CD4-positive, alpha-beta T cell treated with Interleukin-2 at 100 ng/mL for 4 hours (primary cell): ENCODE results near the gene TLDC2.

Experiments used
- DNase-seq: peaks from one replicate; pipeline ENCODE4 v3.0.0-alpha.2; 2020; ENCODE audit warnings: low spot score

Gene TLDC2

GRCh38 chr20:36850759-36851158 lies 25.2 kb upstream of the TLDC2 start:
- DNase-seq, result no peak

GRCh38 chr20:36851490-36851889 lies 24.4 kb upstream of the TLDC2 start:
- no peak for DNase-seq

- DNase-seq, result no peak
Measured at GRCh38 chr20:36852187-36852586, 23.8 kb upstream of the TLDC2 start.

GRCh38 chr20:36854348-36855240 lies 21.3 kb upstream of the TLDC2 start:
- no peak for DNase-seq

- no peak for DNase-seq
Measured at GRCh38 chr20:36855241-36855657, 20.7 kb upstream of the TLDC2 start.

- no peak for DNase-seq
Measured at GRCh38 chr20:36856195-36856594, 19.7 kb upstream of the TLDC2 start.

GRCh38 chr20:36856691-36857635 lies 19.0 kb upstream of the TLDC2 start:
- DNase-seq, result peak; percentile 38

- no peak for DNase-seq
Measured at GRCh38 chr20:36859282-36859555, 16.7 kb upstream of the TLDC2 start.

- no peak for DNase-seq
Measured at GRCh38 chr20:36859700-36860330, 16.1 kb upstream of the TLDC2 start.

GRCh38 chr20:36860339-36860738 lies 15.6 kb upstream of the TLDC2 start:
- no peak for DNase-seq

GRCh38 chr20:36860811-36861624 lies 14.9 kb upstream of the TLDC2 start:
- no peak for DNase-seq

- DNase-seq, result no peak
Measured at GRCh38 chr20:36861625-36861874, 14.4 kb upstream of the TLDC2 start.

- no peak for DNase-seq
Measured at GRCh38 chr20:36861875-36862801, 13.8 kb upstream of the TLDC2 start.

- DNase-seq, result no peak
Measured at GRCh38 chr20:36862857-36863668, 12.9 kb upstream of the TLDC2 start.

- no peak for DNase-seq
Measured at GRCh38 chr20:36865076-36865860, 10.7 kb upstream of the TLDC2 start.

- no peak for DNase-seq
Measured at GRCh38 chr20:36865861-36866149, 10.1 kb upstream of the TLDC2 start.

GRCh38 chr20:36866164-36866563 lies 9.8 kb upstream of the TLDC2 start:
- no peak for DNase-seq

GRCh38 chr20:36866681-36867495 lies 9.1 kb upstream of the TLDC2 start:
- DNase-seq, result no peak
